K562 (cell line): ENCODE measurements around the gene PLXNB1. TPM values are rescaled to one million over a fixed set of nuclear protein-coding genes. Genes with fewer than 3 reads are reported as not detected.
A peak's percentile ranks its signal among the peaks of the same experiment; 100 is the strongest.

Experiments
- BCLAF1 ChIP-seq, 2 experiments: fragments of 450-650 bp in 1 of 2; IDR thresholded peaks; 2 replicates each; pipeline ENCODE4 v1.6.1; 2011 to 2017; ENCODE audit warnings: low read depth in 2 of 2, antibody characterized with exemption in 1 of 2, borderline replicate concordance in 1 of 2, low read length in 1 of 2, mild to moderate bottlenecking in 1 of 2, mixed read lengths in 1 of 2; ENCODE audit not compliant: control insufficient read depth in 1 of 2
- CHD7 ChIP-seq: fragments of 200-600 bp; sonication (generic); IDR thresholded peaks from one replicate; pipeline ENCODE4 v1.6.1; 2012; ENCODE audit warnings: mild to moderate bottlenecking, low read depth, low read length, inconsistent platforms
- CREB1 ChIP-seq, 2 experiments: sonication (generic) in 1 of 2; formaldehyde crosslinking in 1 of 2; IDR thresholded peaks; 2 replicates each; pipeline versions ENCODE4 v1.6.1 to v1.8.0; 2012 to 2022; ENCODE audit warnings: inconsistent platforms in 1 of 2, mild to moderate bottlenecking in 1 of 2, missing genetic modification reagents in 1 of 2, moderate library complexity in 1 of 2
- DPF2 ChIP-seq: fragments of 450-650 bp; IDR thresholded peaks from 2 replicates; pipeline ENCODE4 v1.6.1; 2016
- HDAC2 ChIP-seq: fragments of 450-650 bp; IDR thresholded peaks from 2 replicates; pipeline ENCODE4 v1.6.1; 2016; ENCODE audit warnings: mild to moderate bottlenecking
- IRF2 ChIP-seq: sonication (generic); formaldehyde crosslinking; IDR thresholded peaks from 2 replicates; pipeline ENCODE4 v1.8.1; 2022; ENCODE audit warnings: mild to moderate bottlenecking, missing genetic modification reagents
- KDM2B ChIP-seq: fragments of 250-450 bp; sonication (Bioruptor Pico); IDR thresholded peaks from 2 replicates; pipeline ENCODE4 v1.8.0; 2021; ENCODE audit warnings: mild to moderate bottlenecking, moderate library complexity
- KLF6 ChIP-seq: fragments of 250-450 bp; sonication (Bioruptor Pico); IDR thresholded peaks from 2 replicates; pipeline ENCODE4 v1.4.0; 2020; ENCODE audit warnings: mild to moderate bottlenecking, moderate library complexity, borderline replicate concordance
- MTA2 ChIP-seq: fragments of 450-650 bp; IDR thresholded peaks from 2 replicates; pipeline ENCODE4 v1.6.1; 2016; ENCODE audit warnings: low read depth
- STAG1 ChIP-seq: sonication (generic); formaldehyde crosslinking; IDR thresholded peaks from 2 replicates; pipeline ENCODE4 v1.5.0; 2020; ENCODE audit warnings: missing genetic modification reagents, borderline replicate concordance
- ZNF121 ChIP-seq: sonication (generic); formaldehyde crosslinking; conservative IDR thresholded peaks from 2 replicates; pipeline ENCODE4 v1.8.0; 2022; ENCODE audit warnings: missing genetic modification reagents
- ZNF140 ChIP-seq: fragments of 250-450 bp; sonication (Bioruptor Pico); IDR thresholded peaks from 2 replicates; pipeline ENCODE4 v1.8.0; 2021; ENCODE audit warnings: moderate library complexity, mild to moderate bottlenecking, inconsistent platforms
- ZNF274 ChIP-seq: IDR thresholded peaks from 2 replicates; pipeline ENCODE4 v1.6.1; 2011; ENCODE audit warnings: low read depth, mild to moderate bottlenecking, low read length, moderate library complexity, borderline replicate concordance
- polyA plus RNA-seq, 8 experiments: library from polyadenylated mRNA; depleted of rRNA in 4 of 8; stranded (reverse) in 5 of 8; unstranded in 3 of 8; fragments of >200 nt; fragmentation: Nextera tagmentation in 2 of 8; fragmentation: Illumina TruSeq in 1 of 8; extraction: Ambion mirVana in 2 of 8; extraction: Trizol in 1 of 8; gene quantifications; 2 replicates each; pipeline versions ENCODE4 v1.2.1 to v1.2.3, GENCODE V29; 2011 to 2014; ENCODE audit warnings: inconsistent platforms in 1 of 8, missing spikeins in 1 of 8
- total RNA-seq, 7 experiments: library from RNA; depleted of rRNA in 6 of 7; stranded (reverse); fragments of >200 nt in 6 of 7; fragmentation: Illumina TruSeq in 2 of 7; extraction: Trizol in 2 of 7; gene quantifications; 2 replicates each; pipeline versions ENCODE4 v1.2.1 to v1.2.3, GENCODE V29; 2011 to 2021; ENCODE audit warnings: low replicate concordance in 1 of 7

The PLXNB1 gene
- total and polyA plus RNA-seq, 9 of the 15 experiments (the other 6 are each of a cell fraction or from before 2014, with no cell fraction given): 0.17 to 17.4 (median 6.0) TPM

DNA sequence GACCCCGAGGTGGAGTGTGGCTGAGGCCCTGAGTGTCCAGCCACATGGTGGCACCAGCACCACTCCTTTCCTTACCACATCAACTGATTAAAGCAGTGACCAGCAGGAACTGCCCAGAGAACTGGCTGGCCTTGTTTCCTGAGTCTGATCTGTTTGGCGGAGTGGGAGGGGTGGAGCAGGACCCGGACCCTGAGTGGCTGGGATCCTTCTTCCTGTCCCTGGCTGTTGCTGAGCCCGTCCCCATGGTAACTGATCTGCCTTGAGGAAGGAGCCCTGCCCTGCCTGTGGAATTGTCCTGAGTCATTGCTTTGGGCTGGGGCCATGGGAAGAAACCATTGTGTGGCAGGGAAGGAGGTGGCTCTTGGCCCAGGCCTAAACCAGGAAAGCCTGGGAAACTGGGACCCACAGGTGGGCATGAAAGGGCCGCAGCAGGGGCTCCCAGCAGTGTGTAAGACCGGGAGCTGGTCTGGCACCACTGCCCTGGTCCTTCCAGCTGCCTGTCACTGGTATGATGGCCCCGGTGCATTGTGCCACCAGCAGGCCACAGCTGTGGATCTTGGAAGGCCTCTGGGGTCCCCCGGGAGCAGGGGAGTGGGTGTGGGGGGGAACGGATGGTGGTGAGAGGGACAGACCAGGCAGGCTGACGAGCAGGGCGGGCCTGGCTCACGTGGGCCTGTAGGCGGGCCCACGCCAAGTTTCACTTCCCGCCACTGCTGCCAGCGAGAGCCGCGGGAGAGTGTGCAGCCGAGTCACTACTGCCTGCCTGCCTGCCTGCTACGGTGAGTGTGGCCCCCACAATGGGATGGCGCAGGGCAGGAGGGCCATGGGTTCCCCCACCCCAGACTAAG, 35.9 kb upstream of the PLXNB1 start (continued):
- no peak for TF ChIP-seq CHD7
- TF ChIP-seq ZNF274: no peak
- TF ChIP-seq ZNF140 (CRISPR knock-in tag): no peak
- TF ChIP-seq BCLAF1 (IDR thresholded peaks at IDR 0.05; ENCODE audit: borderline replicate concordance in 1 of 2, control insufficient read depth in 1 of 2, low read depth in 2 of 2, low read length in 1 of 2): no peak
- no peak for TF ChIP-seq KLF6 (CRISPR knock-in tag)
- TF ChIP-seq IRF2 (CRISPR knock-in tag): no peak
- TF ChIP-seq ZNF121 (CRISPR knock-in tag): no peak
- TF ChIP-seq CREB1 (IDR thresholded peaks at IDR 0.05): no peak
- TF ChIP-seq CREB1 (CRISPR knock-in tag; IDR thresholded peaks at IDR 0.05): no peak
- no peak for TF ChIP-seq STAG1 (CRISPR knock-in tag)
- no peak for TF ChIP-seq HDAC2
- peak; percentile 30; the same call in 1 of the 2 replicates for TF ChIP-seq DPF2
- TF ChIP-seq MTA2: no peak
- TF ChIP-seq KDM2B (CRISPR knock-in tag): no peak
